Fibroblast of lung (primary cell): ENCODE results near the gene PGLYRP1.

Experiments used
- CTCF ChIP-seq, 2 donors: IDR thresholded peaks in 1 of 2; conservative IDR thresholded peaks in 1 of 2; 1 replicate in 1 of 2; 2 replicates in 1 of 2; pipeline ENCODE4 v1.5.1; 2011 to 2012; ENCODE audit warnings: low read length in 2 of 2, control low read depth in 1 of 2, inconsistent platforms in 1 of 2, low read depth in 1 of 2, mild to moderate bottlenecking in 1 of 2
- EZH2 ChIP-seq: IDR thresholded peaks from 2 replicates; pipeline ENCODE4 v1.5.1; 2012; ENCODE audit warnings: low read length, control low read depth, mild to moderate bottlenecking; ENCODE audit errors: missing control alignments

- TF ChIP-seq CTCF (conservative IDR thresholded peaks at IDR 0.05 in 1 of 2, IDR thresholded peaks at IDR 0.05 in 1 of 2; ENCODE audit: low read depth in 1 of 2, low read length in 2 of 2) (no peak), EZH2 (no peak)
These were observed 12.7 kb upstream of the PGLYRP1 start for GRCh38 chr19:46035546-46035945.
